Tibial artery (tissue), 4 donors: ENCODE measurements around the gene AIG1.

Source experiments
- DNase-seq, 2 donors: peaks; one replicate each; pipeline ENCODE4 v3.0.0-alpha.2; 2019
- H3K27ac ChIP-seq, 2 donors: fragments of 200-600 bp; sonication (generic) in 1 of 2; 1 replicate in 1 of 2; 2 replicates in 1 of 2; pipeline ENCODE4 v1.5.1; 2018 to 2019; ENCODE audit warnings: mild to moderate bottlenecking in 1 of 2
- H3K27me3 ChIP-seq, 2 donors: fragments of 200-600 bp; sonication (generic) in 1 of 2; one replicate each; pipeline versions ENCODE4 v1.5.1 to v1.6.0; 2016 to 2019
- H3K36me3 ChIP-seq, 3 donors: fragments of 200-600 bp; sonication (generic) in 2 of 3; one replicate each; pipeline ENCODE4 v1.5.1; 2016 to 2019; ENCODE audit warnings: mild to moderate bottlenecking in 2 of 3
- H3K4me1 ChIP-seq, 4 donors: fragments of 200-600 bp; sonication (generic) in 2 of 4; 1 replicate in 3 of 4; 2 replicates in 1 of 4; pipeline ENCODE4 v1.5.1; 2016 to 2019
- H3K4me3 ChIP-seq, 2 donors: fragments of 200-600 bp; sonication (generic) in 1 of 2; 1 replicate in 1 of 2; 2 replicates in 1 of 2; pipeline ENCODE4 v1.5.1; 2018 to 2019; ENCODE audit warnings: mild to moderate bottlenecking in 2 of 2
- H3K9me3 ChIP-seq, 3 donors: fragments of 200-600 bp; sonication (generic) in 1 of 3; one replicate each; pipeline ENCODE4 v1.5.1; 2016 to 2019
- intact Hi-C: fragments of 100-400 bp; cut with DNase I; formaldehyde crosslinking; loops from one replicate; pipeline ENCODE4 v1.15.0; 2023; ENCODE audit warnings: low total_unique reads
- TF ChIP-seq, protein P1 (sequence below), 2 experiments: fragments of 200-600 bp in 1 of 2; fragments of 450-650 bp in 1 of 2; IDR thresholded peaks; one replicate each; pipeline ENCODE4 v1.5.1; 2017 to 2019; ENCODE audit warnings: antibody characterized with exemption in 2 of 2, mild to moderate bottlenecking in 1 of 2, moderate library complexity in 1 of 2

The AIG1 gene

DNA sequence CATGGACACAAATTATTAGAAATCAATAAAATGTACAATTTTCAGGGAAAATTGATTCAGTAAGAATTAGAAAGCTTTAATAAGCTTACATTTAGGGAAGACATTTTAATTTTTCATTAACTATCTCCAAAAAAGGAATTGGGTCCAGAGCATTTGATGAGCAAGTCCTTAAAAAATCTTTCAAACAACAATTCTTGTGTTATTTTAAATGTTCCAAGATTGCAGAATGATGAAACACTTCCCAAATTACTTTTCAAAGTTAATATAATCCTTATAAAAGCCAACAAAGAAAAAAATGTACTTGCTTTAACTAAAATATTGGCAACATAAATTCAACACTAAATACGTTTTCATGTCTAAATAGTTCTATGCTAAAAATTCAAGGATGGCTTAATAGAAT is 287.8 kb downstream of the AIG1 start:
- Histone ChIP-seq H3K27ac (peak overlapping the region in 1 of 2 donors; percentile 43), H3K4me3 (no peak overlapping the region), H3K9me3 (peaks cover 0 to 2% (median 0%) of the 10 kb centered on the region in 3 donors), H3K4me1 (peaks cover 0 to 20% (median 0%) of the 10 kb centered on the region in 4 donors), H3K27me3 (no peaks in the 10 kb centered on the region), H3K36me3 (no peaks in the 10 kb centered on the region)
- DNase-seq = no peak
- TF ChIP-seq, protein P1, sequence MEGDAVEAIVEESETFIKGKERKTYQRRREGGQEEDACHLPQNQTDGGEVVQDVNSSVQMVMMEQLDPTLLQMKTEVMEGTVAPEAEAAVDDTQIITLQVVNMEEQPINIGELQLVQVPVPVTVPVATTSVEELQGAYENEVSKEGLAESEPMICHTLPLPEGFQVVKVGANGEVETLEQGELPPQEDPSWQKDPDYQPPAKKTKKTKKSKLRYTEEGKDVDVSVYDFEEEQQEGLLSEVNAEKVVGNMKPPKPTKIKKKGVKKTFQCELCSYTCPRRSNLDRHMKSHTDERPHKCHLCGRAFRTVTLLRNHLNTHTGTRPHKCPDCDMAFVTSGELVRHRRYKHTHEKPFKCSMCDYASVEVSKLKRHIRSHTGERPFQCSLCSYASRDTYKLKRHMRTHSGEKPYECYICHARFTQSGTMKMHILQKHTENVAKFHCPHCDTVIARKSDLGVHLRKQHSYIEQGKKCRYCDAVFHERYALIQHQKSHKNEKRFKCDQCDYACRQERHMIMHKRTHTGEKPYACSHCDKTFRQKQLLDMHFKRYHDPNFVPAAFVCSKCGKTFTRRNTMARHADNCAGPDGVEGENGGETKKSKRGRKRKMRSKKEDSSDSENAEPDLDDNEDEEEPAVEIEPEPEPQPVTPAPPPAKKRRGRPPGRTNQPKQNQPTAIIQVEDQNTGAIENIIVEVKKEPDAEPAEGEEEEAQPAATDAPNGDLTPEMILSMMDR (IDR thresholded peaks at IDR 0.05) = no peak
- intact Hi-C loops = no loop called here

DNA sequence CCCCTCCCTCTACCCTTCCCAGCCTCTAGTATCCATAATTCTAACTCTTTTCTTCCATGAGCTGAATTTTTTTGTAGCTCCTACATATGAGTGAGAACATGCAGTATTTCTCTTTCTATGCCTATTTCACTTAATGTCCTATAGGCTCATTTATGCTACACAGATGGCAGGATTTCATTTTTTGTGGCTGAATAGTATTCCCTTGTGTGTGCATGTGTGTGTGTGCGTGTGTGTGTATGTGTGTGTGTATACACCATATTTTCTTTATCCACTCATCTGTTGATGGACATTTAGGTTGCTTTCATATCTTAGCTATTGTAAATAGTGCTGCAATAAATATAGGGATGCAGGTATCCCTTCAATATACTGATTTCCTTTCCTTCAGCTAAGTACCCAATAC is 288.8 kb downstream of the AIG1 start:
- Histone ChIP-seq H3K27ac (peak overlapping the region in 1 of 2 donors; percentile 37), H3K27me3 (no peaks in the 10 kb centered on the region), H3K4me1 (peaks cover 0 to 20% (median 0%) of the 10 kb centered on the region in 4 donors), H3K9me3 (peaks cover 0 to 2% (median 0%) of the 10 kb centered on the region in 3 donors), H3K36me3 (no peaks in the 10 kb centered on the region), H3K4me3 (no peak overlapping the region)
- DNase-seq = no peak
- TF ChIP-seq, protein P1 (IDR thresholded peaks at IDR 0.05) = no peak
- intact Hi-C loops = no loop called here

DNA sequence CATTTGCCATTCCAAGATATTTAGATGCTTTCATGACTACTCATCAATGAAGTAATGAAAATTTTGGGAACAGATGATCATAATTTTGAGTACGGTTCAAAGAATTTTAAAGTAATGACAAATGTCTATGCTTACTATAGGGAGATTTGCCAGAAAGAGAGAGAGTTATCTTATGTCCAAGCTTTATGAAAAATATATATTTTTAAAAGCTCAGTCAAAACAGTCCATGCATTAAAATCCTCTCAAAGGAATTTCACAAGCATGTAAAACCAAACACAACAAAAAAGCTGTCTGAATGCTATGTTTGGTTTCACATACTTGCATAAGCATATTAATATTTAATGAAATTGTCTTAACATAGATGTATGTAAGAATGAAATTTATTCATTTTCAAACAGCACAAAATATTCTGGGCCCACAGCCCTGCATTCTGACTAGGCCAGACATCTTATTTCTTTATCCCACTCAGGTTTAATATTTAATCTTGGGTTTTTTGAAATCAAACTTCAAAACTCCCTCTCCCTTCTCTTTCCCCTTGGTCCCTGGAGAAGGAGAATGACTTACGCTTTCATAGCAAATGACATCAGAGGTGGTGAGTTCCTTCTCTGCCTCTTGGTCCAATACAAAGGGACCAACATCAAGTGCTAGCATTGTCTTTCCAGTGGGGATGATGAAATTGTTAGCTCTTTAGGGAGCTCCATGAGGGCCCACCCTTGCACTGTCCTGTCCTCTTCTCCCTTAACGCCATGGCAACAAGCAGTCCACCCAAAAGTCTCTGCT is 295.6 kb downstream of the AIG1 start:
- no peaks in the 10 kb centered on the region for H3K27me3 ChIP-seq
- TF ChIP-seq, protein P1 (IDR thresholded peaks at IDR 0.05) = no peak
- H3K4me3 ChIP-seq = no peak overlapping the region
- intact Hi-C loops = no loop called here
- H3K27ac ChIP-seq = no peak overlapping the region
- H3K36me3 ChIP-seq = no peaks in the 10 kb centered on the region
- DNase-seq = no peak
- peaks cover 0 to 2% (median under 1%) of the 10 kb centered on the region in 4 donors for H3K4me1 ChIP-seq
- peaks cover 0 to 4% (median 0%) of the 10 kb centered on the region in 3 donors for H3K9me3 ChIP-seq

- H3K9me3 ChIP-seq = peaks cover 0 to 4% (median 0%) of the 10 kb centered on the region in 3 donors
- DNase-seq = no peak
- no peak overlapping the region for H3K27ac ChIP-seq
- H3K4me3 ChIP-seq = no peak overlapping the region
- TF ChIP-seq, protein P1 (IDR thresholded peaks at IDR 0.05) = no peak
- intact Hi-C loops = no loop called here
- peaks cover 0 to 10% (median 2%) of the 10 kb centered on the region in 4 donors for H3K4me1 ChIP-seq
- H3K36me3 ChIP-seq = no peaks in the 10 kb centered on the region
- no peaks in the 10 kb centered on the region for H3K27me3 ChIP-seq
Observed at GRCh38 chr6:143357152-143357551, 296.5 kb downstream of the AIG1 start.

GRCh38 chr6:143357561-143358255 is 297.0 kb downstream of the AIG1 start:
- intact Hi-C loops = no loop called here
- H3K4me3 ChIP-seq = no peak overlapping the region
- H3K36me3 ChIP-seq = no peaks in the 10 kb centered on the region
- H3K4me1 ChIP-seq = peaks cover 0 to 10% (median 2%) of the 10 kb centered on the region in 4 donors
- TF ChIP-seq, protein P1 (IDR thresholded peaks at IDR 0.05) = no peak
- no peak overlapping the region for H3K27ac ChIP-seq
- peaks cover 0 to 4% (median 0%) of the 10 kb centered on the region in 3 donors for H3K9me3 ChIP-seq
- DNase-seq = no peak
- no peaks in the 10 kb centered on the region for H3K27me3 ChIP-seq
